ENCODE measurements around the gene ZNF768. TPM values are rescaled to one million over a fixed set of nuclear protein-coding genes. Genes with fewer than 3 reads are reported as not detected.

ZNF768 gene
- total and polyA plus RNA-seq, 3 experiments from 2014 or later = 2.5 to 15.1 (median 13.5) TPM

- Mint-ChIP-seq H3K27me3 (no peaks in the 10 kb centered on the region), H3K4me1 (peaks cover 17 to 48% (median 30%) of the 10 kb centered on the region in 3 donors), H3K4me3 (peak overlapping the region; percentile 71 to 90 (median 82)), H3K27ac (peak overlapping the region; percentile 94 to 99 (median 97)), H3K36me3 (peaks cover 0 to 15% (median 2%) of the 10 kb centered on the region in 3 donors), H3K9me3 (no peaks in the 10 kb centered on the region)
- Histone ChIP-seq H3K27ac (ENCODE audit: low read depth, low read length) (peak overlapping the region; percentile 55), H3K4me1 (ENCODE audit: insufficient read depth, low read length) (peaks cover 44% of the 10 kb centered on the region), H3K36me3 (ENCODE audit: insufficient read depth, low read length) (no peaks in the 10 kb centered on the region), H3K4me3 (ENCODE audit: low read length) (no peak overlapping the region), H3K9me3 (ENCODE audit: low read length) (no peaks in the 10 kb centered on the region), H3K27me3 (ENCODE audit: insufficient read depth, low read length, poor library complexity, severe bottlenecking) (no peaks in the 10 kb centered on the region)
- ChIA-PET POLR2A (interaction anchor here (0.5 to 1.5 kb wide), 11 partner anchors 9 to 1546 kb away, joined by 3 to 11 read pairs (median 5); partner anchors contain the start of genes DCTPP1, ZNF747 and ZNF764), CTCF (interaction anchor here (1.1 to 1.5 kb wide), 5 partner anchors 10 to 138 kb away, joined by 3 to 11 read pairs (median 3); partner anchors contain the start of genes DCTPP1, PRR14 and ZNF764)
- DNase-seq = peak; percentile 26 to 72 (median 61)
Measured at GRCh38 chr16:30567991-30568638, 41.7 kb upstream of the ZNF768 start.

DNA sequence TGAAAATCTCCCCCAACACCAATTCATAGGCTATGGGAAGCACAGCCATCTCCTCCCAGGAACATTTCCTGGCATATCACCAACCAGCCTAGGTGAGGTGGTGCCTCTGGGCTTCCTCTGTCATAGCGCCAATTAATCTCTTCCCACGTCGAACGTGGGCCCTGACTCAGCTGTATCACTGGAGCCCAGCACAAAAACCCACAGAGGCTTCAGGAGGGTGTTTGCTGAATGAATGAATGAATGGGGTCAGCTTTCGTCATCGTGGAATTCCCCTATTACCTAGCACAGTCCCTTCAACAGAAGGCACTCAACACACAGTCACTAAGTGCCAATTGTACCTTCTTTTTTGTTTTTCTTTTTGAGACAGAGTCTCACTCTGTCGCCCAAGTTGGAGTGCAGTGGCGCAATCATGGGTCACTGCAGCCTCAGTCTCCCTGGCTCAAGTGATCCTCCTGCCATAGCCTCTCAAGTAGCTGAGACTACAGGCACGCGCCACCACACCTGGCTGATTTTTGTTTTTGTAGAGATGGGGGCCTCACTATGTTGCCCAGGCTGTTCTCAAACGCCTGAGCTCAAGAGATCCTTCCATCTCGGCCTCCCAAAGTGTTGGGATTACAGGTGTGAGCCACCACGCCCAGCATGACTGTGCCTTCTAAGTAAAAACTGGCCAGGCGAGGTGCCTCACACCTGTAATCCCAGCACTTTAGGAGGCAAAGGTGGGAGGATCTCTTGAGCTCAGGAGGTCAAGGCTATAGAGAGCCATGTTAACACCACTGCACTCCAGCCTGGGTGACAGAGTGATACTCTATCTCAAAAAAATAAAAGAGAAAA, 41.0 kb upstream of the ZNF768 start:
- H3K36me3 ChIP-seq (ENCODE audit: insufficient read depth, low read length) = no peaks in the 10 kb centered on the region
- peaks cover 14 to 46% (median 29%) of the 10 kb centered on the region in 3 donors for H3K4me1 Mint-ChIP-seq
- H3K27me3 ChIP-seq (ENCODE audit: insufficient read depth, low read length, poor library complexity, severe bottlenecking) = no peaks in the 10 kb centered on the region
- H3K27ac ChIP-seq (ENCODE audit: low read depth, low read length) = peak overlapping the region; percentile 55
- ChIA-PET POLR2A (interaction anchor here (0.6 to 1.3 kb wide), 3 partner anchors 9 to 40 kb away, joined by 3 to 5 read pairs (median 3); partner anchors contain the start of gene ZNF764), CTCF (interaction anchor here (1.2 to 1.5 kb wide), 3 partner anchors 9 to 138 kb away, joined by 3 read pairs; partner anchors contain the start of genes DCTPP1, PRR14 and ZNF764)
- peak overlapping the region; percentile 94 to 99 (median 97) for H3K27ac Mint-ChIP-seq
- peaks cover 0 to 15% (median 2%) of the 10 kb centered on the region in 3 donors for H3K36me3 Mint-ChIP-seq
- no peaks in the 10 kb centered on the region for H3K9me3 Mint-ChIP-seq
- DNase-seq = peak in 4 of 5 donors; percentile 24 to 74 (median 48)
- H3K4me1 ChIP-seq (ENCODE audit: insufficient read depth, low read length) = peaks cover 40% of the 10 kb centered on the region
- no peak overlapping the region for H3K4me3 ChIP-seq (ENCODE audit: low read length)
- peak overlapping the region in 6 of 7 donors; percentile 65 to 90 (median 82) for H3K4me3 Mint-ChIP-seq
- H3K9me3 ChIP-seq (ENCODE audit: low read length) = no peaks in the 10 kb centered on the region
- H3K27me3 Mint-ChIP-seq = no peaks in the 10 kb centered on the region

DNA sequence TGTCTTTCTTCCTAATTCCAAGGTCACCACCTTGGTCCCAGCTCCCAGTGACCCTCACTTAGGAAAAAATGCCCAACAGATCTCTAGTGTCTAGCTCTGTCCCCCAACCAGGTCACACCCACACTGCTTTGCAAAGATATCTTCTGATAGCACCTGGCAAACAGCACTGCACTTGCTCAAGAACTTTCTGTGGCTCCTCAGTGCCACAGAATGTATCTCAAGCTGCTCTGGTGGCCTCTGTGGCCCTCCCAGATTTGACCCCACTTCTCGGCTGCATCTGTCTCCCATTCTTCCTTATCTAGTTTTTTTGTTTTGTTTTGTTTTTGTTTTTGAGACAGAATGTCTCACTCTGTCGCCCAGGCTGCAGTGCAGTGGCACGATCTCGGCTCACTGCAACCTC, 40.2 kb upstream of the ZNF768 start:
- POLR2A ChIA-PET = interaction anchor here (1.3 kb wide), 1 partner anchor 14 kb away, joined by 6 read pairs; no protein-coding TSS in a partner anchor
- Histone ChIP-seq H3K4me1 (ENCODE audit: insufficient read depth, low read length) (peaks cover 37% of the 10 kb centered on the region), H3K27me3 (ENCODE audit: insufficient read depth, low read length, poor library complexity, severe bottlenecking) (no peaks in the 10 kb centered on the region), H3K9me3 (ENCODE audit: low read length) (no peaks in the 10 kb centered on the region), H3K4me3 (ENCODE audit: low read length) (no peak overlapping the region), H3K27ac (ENCODE audit: low read depth, low read length) (no peak overlapping the region), H3K36me3 (ENCODE audit: insufficient read depth, low read length) (no peaks in the 10 kb centered on the region)
- Mint-ChIP-seq H3K27ac (peak overlapping the region in 5 of 8 donors; percentile 8 to 96 (median 32)), H3K4me1 (peaks cover 9 to 40% (median 24%) of the 10 kb centered on the region in 3 donors), H3K36me3 (peaks cover 0 to 10% (median 2%) of the 10 kb centered on the region in 3 donors), H3K4me3 (peak overlapping the region in 1 of 7 donors; percentile 51), H3K9me3 (no peaks in the 10 kb centered on the region), H3K27me3 (no peaks in the 10 kb centered on the region)
- CTCF ChIA-PET = interaction anchor here (0.9 to 1.6 kb wide), 7 partner anchors 8 to 116 kb away, joined by 3 to 7 read pairs (median 3); partner anchors contain the start of genes PRR14, ZNF747 and ZNF764
- DNase-seq = no peak

GRCh38 chr16:30565984-30566383, 39.6 kb upstream of the ZNF768 start:
- peak overlapping the region in 1 of 7 donors; percentile 51 for H3K4me3 Mint-ChIP-seq
- Histone ChIP-seq H3K4me3 (ENCODE audit: low read length) (no peak overlapping the region), H3K9me3 (ENCODE audit: low read length) (no peaks in the 10 kb centered on the region), H3K4me1 (ENCODE audit: insufficient read depth, low read length) (peaks cover 35% of the 10 kb centered on the region), H3K27ac (ENCODE audit: low read depth, low read length) (no peak overlapping the region), H3K27me3 (ENCODE audit: insufficient read depth, low read length, poor library complexity, severe bottlenecking) (no peaks in the 10 kb centered on the region), H3K36me3 (ENCODE audit: insufficient read depth, low read length) (no peaks in the 10 kb centered on the region)
- CTCF ChIA-PET = interaction anchor here (0.9 to 1.8 kb wide), 7 partner anchors 9 to 136 kb away, joined by 3 to 7 read pairs (median 3); partner anchors contain the start of genes DCTPP1 and ZNF747
- POLR2A ChIA-PET = interaction anchor here (1.3 kb wide), 1 partner anchor 14 kb away, joined by 6 read pairs; no protein-coding TSS in a partner anchor
- H3K4me1 Mint-ChIP-seq = peaks cover 13 to 42% (median 26%) of the 10 kb centered on the region in 3 donors
- H3K27me3 Mint-ChIP-seq = no peaks in the 10 kb centered on the region
- H3K36me3 Mint-ChIP-seq = peaks cover 0 to 7% (median 2%) of the 10 kb centered on the region in 3 donors
- no peak for DNase-seq
- peak overlapping the region in 4 of 8 donors; percentile 8 to 96 (median 80) for H3K27ac Mint-ChIP-seq
- no peaks in the 10 kb centered on the region for H3K9me3 Mint-ChIP-seq

- POLR2A ChIA-PET = interaction anchor here (1.3 kb wide), 1 partner anchor 13 kb away, joined by 6 read pairs; no protein-coding TSS in a partner anchor
- no peaks in the 10 kb centered on the region for H3K27me3 Mint-ChIP-seq
- H3K9me3 ChIP-seq (ENCODE audit: low read length) = no peaks in the 10 kb centered on the region
- peaks cover 30% of the 10 kb centered on the region for H3K4me1 ChIP-seq (ENCODE audit: insufficient read depth, low read length)
- H3K36me3 ChIP-seq (ENCODE audit: insufficient read depth, low read length) = no peaks in the 10 kb centered on the region
- CTCF ChIA-PET = interaction anchor here (1.0 to 1.8 kb wide), 6 partner anchors 8 to 135 kb away, joined by 3 to 7 read pairs (median 4); partner anchors contain the start of genes DCTPP1 and ZNF747
- peak overlapping the region in 2 of 7 donors; percentile 30 to 65 for H3K4me3 Mint-ChIP-seq
- DNase-seq = no peak
- H3K27ac Mint-ChIP-seq = peak overlapping the region in 3 of 8 donors; percentile 22 to 93 (median 82)
- peaks cover 0 to 4% (median 2%) of the 10 kb centered on the region in 3 donors for H3K36me3 Mint-ChIP-seq
- no peak overlapping the region for H3K4me3 ChIP-seq (ENCODE audit: low read length)
- no peaks in the 10 kb centered on the region for H3K9me3 Mint-ChIP-seq
- H3K27ac ChIP-seq (ENCODE audit: low read depth, low read length) = no peak overlapping the region
- peaks cover 15 to 40% (median 25%) of the 10 kb centered on the region in 3 donors for H3K4me1 Mint-ChIP-seq
- H3K27me3 ChIP-seq (ENCODE audit: insufficient read depth, low read length, poor library complexity, severe bottlenecking) = no peaks in the 10 kb centered on the region
Measured at GRCh38 chr16:30565526-30565925, 39.2 kb upstream of the ZNF768 start.

GRCh38 chr16:30562021-30562420, 35.7 kb upstream of the ZNF768 start:
- H3K4me3 ChIP-seq (ENCODE audit: low read length) = no peak overlapping the region
- Mint-ChIP-seq H3K27ac (peak overlapping the region in 2 of 8 donors; percentile 79 to 87), H3K9me3 (no peaks in the 10 kb centered on the region), H3K36me3 (peaks cover 0 to 6% (median 0%) of the 10 kb centered on the region in 3 donors), H3K4me3 (peak overlapping the region in 6 of 7 donors; percentile 80 to 86 (median 82)), H3K27me3 (peaks cover 0 to 2% of the 10 kb centered on the region in 2 donors), H3K4me1 (peaks cover 17 to 37% (median 20%) of the 10 kb centered on the region in 3 donors)
- no peaks in the 10 kb centered on the region for H3K27me3 ChIP-seq (ENCODE audit: insufficient read depth, low read length, poor library complexity, severe bottlenecking)
- H3K36me3 ChIP-seq (ENCODE audit: insufficient read depth, low read length) = no peaks in the 10 kb centered on the region
- H3K4me1 ChIP-seq (ENCODE audit: insufficient read depth, low read length) = peaks cover 9% of the 10 kb centered on the region
- ChIA-PET CTCF (interaction anchor here (1.0 to 1.6 kb wide), 3 partner anchors 26 to 132 kb away, joined by 3 to 5 read pairs (median 4); partner anchors contain the start of gene DCTPP1), POLR2A (interaction anchor here (0.7 to 2.3 kb wide), 3 partner anchors 9 to 97 kb away, joined by 3 to 15 read pairs (median 8); partner anchors contain the start of gene ZNF688)
- H3K27ac ChIP-seq (ENCODE audit: low read depth, low read length) = no peak overlapping the region
- DNase-seq = no peak
- no peaks in the 10 kb centered on the region for H3K9me3 ChIP-seq (ENCODE audit: low read length)
